K562 (cell line): Measurements from ENCODE around the gene AK5. TPM values are rescaled to one million over a fixed set of nuclear protein-coding genes. Genes with fewer than 3 reads are reported as not detected.

Experiments used
- ATAC-seq: fragments of 200-7000 bp; cut with Tn5 transposase; 3 replicates; pipeline ENCODE4 v1.9.1; 2020; ENCODE audit warnings: moderate library complexity
- BruUV-seq: library from RNA; stranded (reverse); fragments of 400-500 nt; replicated peaks from 2 replicates; lab custom pipeline; 2021; lab: Mats Ljungman, UMichigan
- CTCF ChIA-PET: fragments of 300-600 bp; formaldehyde crosslinking; extraction: SDS; loops from one replicate; lab custom pipeline; 2021; ENCODE audit warnings: low intra/inter-chr PET ratio; lab: Yijun Ruan, JAX
- POLR2A ChIA-PET: fragments of 300-600, 350-650 bp; sonication (Branson Sonifier 250); formaldehyde crosslinking; extraction: SDS; loops from one replicate; lab custom pipeline; 2021; ENCODE audit warnings: antibody characterized with exemption, inconsistent platforms; lab: Yijun Ruan, JAX
- DNase-seq, 4 experiments: peaks; one replicate each; pipeline versions ENCODE4 v3.0.0 to v3.0.0-alpha.2; 2011 to 2018; ENCODE audit warnings: low spot score in 3 of 4, mixed read lengths in 3 of 4; ENCODE audit errors: extremely low read depth in 1 of 4
- FAIRE-seq: peaks from 2 replicates; lab custom pipeline; 2011; peaks lifted over from hg19 to GRCh38; lab: Jason Lieb, UNC
- H2AFZ ChIP-seq: 2 replicates; pipeline ENCODE4 v1.6.0; 2011; ENCODE audit warnings: low read depth, low read length, control low read depth, inconsistent platforms
- H3K27ac ChIP-seq: fragments of 200-600 bp; 3 replicates; pipeline ENCODE4 v1.8.0; 2011; ENCODE audit warnings: low read depth, mild to moderate bottlenecking, control low read depth, inconsistent platforms, low read length, moderate library complexity, mixed read lengths; ENCODE audit errors: extremely low read depth
- H3K27me3 ChIP-seq, 2 experiments: fragments of 300-600 bp in 1 of 2; 2 replicates in 1 of 2; 3 replicates in 1 of 2; pipeline versions ENCODE4 v1.6.0 to v1.8.0; 2011; ENCODE audit warnings: inconsistent platforms in 2 of 2, low read length in 2 of 2, mild to moderate bottlenecking in 1 of 2, mixed read lengths in 1 of 2, moderate library complexity in 1 of 2; ENCODE audit not compliant: control insufficient read depth in 2 of 2, insufficient read depth in 2 of 2
- H3K36me3 ChIP-seq: fragments of 300-600 bp; 3 replicates; pipeline ENCODE4 v1.8.0; 2011; ENCODE audit warnings: mild to moderate bottlenecking, low read length, inconsistent platforms; ENCODE audit not compliant: control insufficient read depth, insufficient read depth
- H3K4me1 ChIP-seq, 2 experiments: fragments of 200-600 bp in 1 of 2; replicated peaks in 1 of 2; 2 replicates in 1 of 2; 3 replicates in 1 of 2; pipeline versions ENCODE4 v1.5.1 to v1.8.0; 2011; ENCODE audit warnings: inconsistent platforms in 2 of 2, low read length in 2 of 2, mild to moderate bottlenecking in 1 of 2, mixed read lengths in 1 of 2, moderate library complexity in 1 of 2; ENCODE audit not compliant: control insufficient read depth in 2 of 2, insufficient read depth in 2 of 2
- H3K4me2 ChIP-seq: 2 replicates; pipeline ENCODE4 v1.6.1; 2011; ENCODE audit warnings: low read length, control low read depth, inconsistent platforms, mixed read lengths; ENCODE audit not compliant: insufficient read depth
- H3K4me3 ChIP-seq: fragments of 200-600 bp; sonication (generic), shearing (Covaris generic); 2 replicates; pipeline ENCODE4 v1.5.1; 2016; ENCODE audit warnings: control low read depth, inconsistent platforms
- H3K79me2 ChIP-seq: fragments of 200-600 bp; 3 replicates; pipeline ENCODE4 v1.8.0; 2011; ENCODE audit warnings: low read length, inconsistent platforms; ENCODE audit not compliant: control insufficient read depth, insufficient read depth
- H3K9ac ChIP-seq, 2 experiments: 2 replicates each; pipeline versions ENCODE4 v1.6.0 to v1.6.1; 2011; ENCODE audit warnings: low read depth in 2 of 2, low read length in 2 of 2, control low read depth in 1 of 2, inconsistent platforms in 1 of 2, mild to moderate bottlenecking in 1 of 2, mixed read lengths in 1 of 2; ENCODE audit not compliant: insufficient read depth in 1 of 2
- H3K9me1 ChIP-seq: one replicate; pipeline ENCODE4 v1.6.0; 2011; ENCODE audit warnings: inconsistent platforms, mild to moderate bottlenecking, low read length, moderate library complexity; ENCODE audit not compliant: control insufficient read depth, insufficient read depth
- H3K9me3 ChIP-seq: replicated peaks from 2 replicates; pipeline ENCODE4 v1.5.1; 2011; ENCODE audit warnings: low read depth, low read length, inconsistent platforms; ENCODE audit not compliant: control insufficient read depth, insufficient read depth
- H4K20me1 ChIP-seq: replicated peaks from 2 replicates; pipeline ENCODE4 v1.6.1; 2011; ENCODE audit warnings: low read length, inconsistent platforms, mixed read lengths; ENCODE audit not compliant: control insufficient read depth, insufficient read depth
- BRF2 ChIP-seq: IDR thresholded peaks from 3 replicates; pipeline ENCODE4 v1.6.1; 2011; ENCODE audit warnings: borderline replicate concordance, mild to moderate bottlenecking; ENCODE audit not compliant: insufficient read length, insufficient read depth
- C11orf30 ChIP-seq: fragments of 450-650 bp; IDR thresholded peaks from 2 replicates; pipeline ENCODE4 v1.6.1; 2016; ENCODE audit warnings: low read depth, mild to moderate bottlenecking
- CTBP1 ChIP-seq: fragments of 450-650 bp; IDR thresholded peaks from 2 replicates; pipeline ENCODE4 v1.6.1; 2016; ENCODE audit warnings: borderline replicate concordance
- EGR1 ChIP-seq: fragments of 450-650 bp; conservative IDR thresholded peaks from 2 replicates; pipeline ENCODE4 v1.6.1; 2017; ENCODE audit warnings: mild to moderate bottlenecking
- HIVEP1 ChIP-seq: fragments of 250-450 bp; sonication (Bioruptor Pico); IDR thresholded peaks from 2 replicates; pipeline ENCODE4 v1.4.0; 2020; ENCODE audit warnings: mild to moderate bottlenecking
- KDM1A ChIP-seq, 2 experiments: fragments of 450-650 bp; IDR thresholded peaks; 2 replicates each; pipeline ENCODE4 v1.6.1; 2016; ENCODE audit warnings: mild to moderate bottlenecking in 2 of 2
- KLF10 ChIP-seq: fragments of 250-450 bp; sonication (Bioruptor Pico); IDR thresholded peaks from 2 replicates; pipeline ENCODE4 v1.6.1; 2021; ENCODE audit warnings: matching md5 sums
- MAFG ChIP-seq: fragments of 450-650 bp; conservative IDR thresholded peaks from 2 replicates; pipeline ENCODE4 v1.6.1; 2016; ENCODE audit warnings: missing genetic modification characterization, missing compliant biosample characterization
- MCM7 ChIP-seq, 2 experiments: fragments of 450-650 bp; IDR thresholded peaks; 2 replicates each; pipeline ENCODE4 v1.6.1; 2016 to 2018
- MTA3 ChIP-seq: fragments of 450-650 bp; formaldehyde crosslinking; IDR thresholded peaks from 2 replicates; pipeline ENCODE4 v1.6.1; 2017; ENCODE audit warnings: mild to moderate bottlenecking, borderline replicate concordance
- NR1H2 ChIP-seq: sonication (generic); formaldehyde crosslinking; IDR thresholded peaks from 2 replicates; pipeline ENCODE4 v1.4.0; 2020; ENCODE audit warnings: mild to moderate bottlenecking, missing genetic modification reagents
- TAF1 ChIP-seq: IDR thresholded peaks from 2 replicates; pipeline ENCODE4 v1.6.1; 2011; ENCODE audit warnings: mild to moderate bottlenecking, low read length, moderate library complexity; ENCODE audit not compliant: insufficient read depth, control insufficient read depth, severe bottlenecking; ENCODE audit errors: extremely low read depth
- YY1 ChIP-seq, 3 experiments: IDR thresholded peaks; 2 replicates each; pipeline ENCODE4 v1.6.1; 2011; ENCODE audit warnings: low read length in 2 of 3, mild to moderate bottlenecking in 2 of 3, moderate library complexity in 2 of 3, borderline replicate concordance in 1 of 3, control low read depth in 1 of 3, low read depth in 1 of 3; ENCODE audit not compliant: insufficient read depth in 3 of 3, insufficient replicate concordance in 2 of 3, control insufficient read depth in 1 of 3, insufficient read length in 1 of 3; ENCODE audit errors: extremely low read depth in 1 of 3
- ZBTB43 ChIP-seq: sonication (generic); formaldehyde crosslinking; IDR thresholded peaks from 2 replicates; pipeline ENCODE4 v1.8.0; 2023; ENCODE audit warnings: mild to moderate bottlenecking, missing genetic modification reagents
- ZNF197 ChIP-seq: fragments of 200-800 bp; sonication (Bioruptor generic); IDR thresholded peaks from 2 replicates; pipeline ENCODE4 v1.6.1; 2016; ENCODE audit warnings: low read depth, missing genetic modification characterization, missing compliant biosample characterization
- ZNF316 ChIP-seq: fragments of 450-650 bp; IDR thresholded peaks from 2 replicates; pipeline ENCODE4 v1.6.1; 2016
- in situ Hi-C: fragments of 300-500 bp; cut with MboI; formaldehyde crosslinking; loops from 4 replicates; pipeline ENCODE4 v1.15.0; 2018; ENCODE audit warnings: inconsistent platforms, mixed read lengths
- intact Hi-C: fragments of 100-400 bp; cut with micrococcal nuclease; formaldehyde crosslinking; loops from 2 replicates; pipeline ENCODE4 v1.14.2; 2022
- polyA plus RNA-seq, 8 experiments: library from polyadenylated mRNA; depleted of rRNA in 4 of 8; stranded (reverse) in 5 of 8; unstranded in 3 of 8; fragments of >200 nt; fragmentation: Nextera tagmentation in 2 of 8; fragmentation: Illumina TruSeq in 1 of 8; extraction: Ambion mirVana in 2 of 8; extraction: Trizol in 1 of 8; gene quantifications; 2 replicates each; pipeline versions ENCODE4 v1.2.1 to v1.2.3, GENCODE V29; 2011 to 2014; ENCODE audit warnings: inconsistent platforms in 1 of 8, missing spikeins in 1 of 8
- total RNA-seq, 7 experiments: library from RNA; depleted of rRNA in 6 of 7; stranded (reverse); fragments of >200 nt in 6 of 7; fragmentation: Illumina TruSeq in 2 of 7; extraction: Trizol in 2 of 7; gene quantifications; 2 replicates each; pipeline versions ENCODE4 v1.2.1 to v1.2.3, GENCODE V29; 2011 to 2021; ENCODE audit warnings: low replicate concordance in 1 of 7

Gene AK5
- total and polyA plus RNA-seq, 9 of the 15 experiments (the other 6 are each of a cell fraction or from before 2014, with no cell fraction given) = 0.06 TPM; not detected in 8

GRCh38 chr1:77347646-77348045, 65.8 kb downstream of the AK5 start (continued):
- TF ChIP-seq MAFG (tag) (peak; percentile 98), ZNF197 (CRISPR knock-in tag) (no peak), MTA3 (no peak), YY1 (IDR thresholded peaks at IDR 0.05; ENCODE audit: borderline replicate concordance in 1 of 3, control insufficient read depth in 1 of 3, extremely low read depth in 1 of 3, insufficient read depth in 3 of 3, insufficient read length in 1 of 3, insufficient replicate concordance in 2 of 3, low read depth in 1 of 3, low read length in 2 of 3) (peak in 1 of 3 experiments; percentile 29), KDM1A (IDR thresholded peaks at IDR 0.05) (0 out of 4 replicates have a peak, but pooled peaks of 1 of the 2 experiments have one; percentile 20), TAF1 (no peak), MCM7 (IDR thresholded peaks at IDR 0.05) (no peak), HIVEP1 (no peak), NR1H2 (CRISPR knock-in tag) (no peak), ZNF316 (peak; percentile 98)

- FAIRE-seq (no peak), ATAC-seq (peak; percentile 35), DNase-seq (no peak)
- no TSS peak for BruUV-seq
- no peak overlapping the region for H3K9ac ChIP-seq
- H3K4me1 ChIP-seq = peaks cover 0 to 15% of the 10 kb centered on the region in 2 experiments; a peak in 2 of 5 replicates
- in situ Hi-C loops (no loop called here), intact Hi-C loops (no loop called here)
- no peaks in the 10 kb centered on the region for H3K36me3 ChIP-seq
- no peaks in the 10 kb centered on the region for H4K20me1 ChIP-seq
- H3K27ac ChIP-seq = no peak overlapping the region; the same call in 1 of the 3 replicates
- peak overlapping the region; percentile 64; the same call in 1 of the 2 replicates for H2AFZ ChIP-seq
- no peak overlapping the region for H3K4me2 ChIP-seq
- H3K9me1 ChIP-seq = no peaks in the 10 kb centered on the region
- no peaks in the 10 kb centered on the region for H3K27me3 ChIP-seq
- no peak overlapping the region for H3K4me3 ChIP-seq
- CTCF ChIA-PET = no interaction called here
- H3K79me2 ChIP-seq = no peaks in the 10 kb centered on the region
- no peaks in the 10 kb centered on the region for H3K9me3 ChIP-seq
- POLR2A ChIA-PET = no interaction called here
- TF ChIP-seq C11orf30 (no peak), BRF2 (no peak), EGR1 (peak; percentile 81), ZBTB43 (no peak), CTBP1 (no peak), KLF10 (CRISPR knock-in tag) (no peak)
- TF ChIP-seq, all 486 proteins: peak for 1
These were observed 66.7 kb downstream of the AK5 start for GRCh38 chr1:77348549-77348948.
